SK-N-SH treated with all-trans-retinoic acid at 6 μM for 48 hours (cell line): Measurements from ENCODE around the gene RPL37.

Experiments used
- ATAC-seq: fragments of 200-7000 bp; cut with Tn5 transposase; 3 replicates; pipeline ENCODE4 v1.9.1; 2020; ENCODE audit warnings: mild to moderate bottlenecking, moderate library complexity
- ARNTL ChIP-seq: fragments of 450-650 bp; formaldehyde crosslinking; IDR thresholded peaks from 2 replicates; pipeline ENCODE4 v1.5.0; 2020; ENCODE audit warnings: low read depth, mild to moderate bottlenecking, moderate library complexity, borderline replicate concordance
- BACH2 ChIP-seq: fragments of 250-450 bp; sonication (Bioruptor Pico); IDR thresholded peaks from 2 replicates; pipeline ENCODE4 v1.9.0; 2021; ENCODE audit warnings: mild to moderate bottlenecking, borderline replicate concordance
- ESRRG ChIP-seq: fragments of 250-450 bp; sonication (Bioruptor Pico); IDR thresholded peaks from 2 replicates; pipeline ENCODE4 v1.6.1; 2021; ENCODE audit warnings: mild to moderate bottlenecking
- GLIS3 ChIP-seq: fragments of 250-450 bp; sonication (Bioruptor Pico); IDR thresholded peaks from 2 replicates; pipeline ENCODE4 v1.5.0; 2020; ENCODE audit warnings: mild to moderate bottlenecking, moderate library complexity
- ISL1 ChIP-seq: fragments of 250-450 bp; sonication (Bioruptor Pico); IDR thresholded peaks from 2 replicates; pipeline ENCODE4 v2.1.2; 2022; ENCODE audit warnings: mild to moderate bottlenecking, moderate library complexity
- OSR1 ChIP-seq: fragments of 250-450 bp; sonication (Bioruptor Pico); IDR thresholded peaks from 2 replicates; pipeline ENCODE4 v1.8.0; 2022; ENCODE audit warnings: moderate library complexity, mild to moderate bottlenecking, inconsistent platforms
- PPARA ChIP-seq: fragments of 250-450 bp; sonication (Bioruptor Pico); IDR thresholded peaks from 2 replicates; pipeline ENCODE4 v1.5.0; 2020; ENCODE audit warnings: mild to moderate bottlenecking, borderline replicate concordance
- RARB ChIP-seq: fragments of 250-450 bp; sonication (Bioruptor Pico); IDR thresholded peaks from 2 replicates; pipeline ENCODE4 v1.8.0; 2021; ENCODE audit warnings: mild to moderate bottlenecking, moderate library complexity
- SNAI2 ChIP-seq: fragments of 250-450 bp; sonication (Bioruptor Pico); IDR thresholded peaks from 2 replicates; pipeline ENCODE4 v1.5.0; 2020; ENCODE audit warnings: mild to moderate bottlenecking, moderate library complexity
- TOX ChIP-seq: fragments of 250-450 bp; sonication (Bioruptor Pico); IDR thresholded peaks from 2 replicates; pipeline ENCODE4 v1.8.0; 2021; ENCODE audit warnings: mild to moderate bottlenecking, moderate library complexity, borderline replicate concordance
- ZC3H10 ChIP-seq: fragments of 250-450 bp; sonication (Bioruptor Pico); IDR thresholded peaks from 2 replicates; pipeline ENCODE4 v1.5.1; 2021; ENCODE audit warnings: mild to moderate bottlenecking, moderate library complexity
- ZFP3 ChIP-seq: fragments of 250-450 bp; sonication (Bioruptor Pico); IDR thresholded peaks from 2 replicates; pipeline ENCODE4 v1.5.0; 2020; ENCODE audit warnings: mild to moderate bottlenecking, moderate library complexity
- ZFP30 ChIP-seq: fragments of 450-650 bp; formaldehyde crosslinking; IDR thresholded peaks from 2 replicates; pipeline ENCODE4 v1.5.0; 2022; ENCODE audit warnings: mild to moderate bottlenecking, moderate library complexity
- ZNF565 ChIP-seq: fragments of 450-650 bp; formaldehyde crosslinking; conservative IDR thresholded peaks from 2 replicates; pipeline ENCODE4 v1.5.0; 2020; ENCODE audit warnings: low read depth, mild to moderate bottlenecking, moderate library complexity
- ZNF70 ChIP-seq: fragments of 450-650 bp; formaldehyde crosslinking; IDR thresholded peaks from 2 replicates; pipeline ENCODE4 v1.5.0; 2020; ENCODE audit warnings: mild to moderate bottlenecking, moderate library complexity
- TF ChIP-seq, protein P1 (sequence below): fragments of 250-450 bp; sonication (Bioruptor Pico); IDR thresholded peaks from 2 replicates; pipeline ENCODE4 v1.8.0; 2021; ENCODE audit warnings: low read depth, mild to moderate bottlenecking, moderate library complexity, borderline replicate concordance
- TF ChIP-seq, protein P2 (sequence below): fragments of 250-450 bp; sonication (Bioruptor Pico); IDR thresholded peaks from 2 replicates; pipeline ENCODE4 v1.5.1; 2020; ENCODE audit warnings: low read depth, mild to moderate bottlenecking, moderate library complexity
- TF ChIP-seq, protein P3 (sequence below): fragments of 250-450 bp; sonication (Bioruptor Pico); IDR thresholded peaks from 2 replicates; pipeline ENCODE4 v1.5.1; 2021; ENCODE audit warnings: mild to moderate bottlenecking, moderate library complexity
- TF ChIP-seq, protein P4 (sequence below): fragments of 250-450 bp; sonication (Bioruptor Pico); IDR thresholded peaks from 2 replicates; pipeline ENCODE4 v1.8.0; 2020; ENCODE audit warnings: mild to moderate bottlenecking, moderate library complexity, borderline replicate concordance

Gene RPL37

GRCh38 chr5:40827188-40827977, 7.6 kb downstream of the RPL37 start (continued):
- no peak for TF ChIP-seq ZNF70 (CRISPR knock-in tag)
- TF ChIP-seq, protein P1, sequence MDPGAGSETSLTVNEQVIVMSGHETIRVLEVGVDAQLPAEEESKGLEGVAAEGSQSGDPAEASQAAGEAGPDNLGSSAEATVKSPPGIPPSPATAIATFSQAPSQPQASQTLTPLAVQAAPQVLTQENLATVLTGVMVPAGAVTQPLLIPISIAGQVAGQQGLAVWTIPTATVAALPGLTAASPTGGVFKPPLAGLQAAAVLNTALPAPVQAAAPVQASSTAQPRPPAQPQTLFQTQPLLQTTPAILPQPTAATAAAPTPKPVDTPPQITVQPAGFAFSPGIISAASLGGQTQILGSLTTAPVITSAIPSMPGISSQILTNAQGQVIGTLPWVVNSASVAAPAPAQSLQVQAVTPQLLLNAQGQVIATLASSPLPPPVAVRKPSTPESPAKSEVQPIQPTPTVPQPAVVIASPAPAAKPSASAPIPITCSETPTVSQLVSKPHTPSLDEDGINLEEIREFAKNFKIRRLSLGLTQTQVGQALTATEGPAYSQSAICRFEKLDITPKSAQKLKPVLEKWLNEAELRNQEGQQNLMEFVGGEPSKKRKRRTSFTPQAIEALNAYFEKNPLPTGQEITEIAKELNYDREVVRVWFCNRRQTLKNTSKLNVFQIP: no peak
- no peak for TF ChIP-seq ISL1
- TF ChIP-seq, protein P2, sequence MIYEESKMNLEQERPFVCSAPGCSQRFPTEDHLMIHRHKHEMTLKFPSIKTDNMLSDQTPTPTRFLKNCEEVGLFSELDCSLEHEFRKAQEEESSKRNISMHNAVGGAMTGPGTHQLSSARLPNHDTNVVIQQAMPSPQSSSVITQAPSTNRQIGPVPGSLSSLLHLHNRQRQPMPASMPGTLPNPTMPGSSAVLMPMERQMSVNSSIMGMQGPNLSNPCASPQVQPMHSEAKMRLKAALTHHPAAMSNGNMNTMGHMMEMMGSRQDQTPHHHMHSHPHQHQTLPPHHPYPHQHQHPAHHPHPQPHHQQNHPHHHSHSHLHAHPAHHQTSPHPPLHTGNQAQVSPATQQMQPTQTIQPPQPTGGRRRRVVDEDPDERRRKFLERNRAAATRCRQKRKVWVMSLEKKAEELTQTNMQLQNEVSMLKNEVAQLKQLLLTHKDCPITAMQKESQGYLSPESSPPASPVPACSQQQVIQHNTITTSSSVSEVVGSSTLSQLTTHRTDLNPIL (CRISPR knock-in tag): no peak; the same call in 1 of the 2 replicates

GRCh38 chr5:40826489-40827187, 8.4 kb downstream of the RPL37 start:
- TF ChIP-seq RARB (CRISPR knock-in tag): no peak
- TF ChIP-seq, protein P3, sequence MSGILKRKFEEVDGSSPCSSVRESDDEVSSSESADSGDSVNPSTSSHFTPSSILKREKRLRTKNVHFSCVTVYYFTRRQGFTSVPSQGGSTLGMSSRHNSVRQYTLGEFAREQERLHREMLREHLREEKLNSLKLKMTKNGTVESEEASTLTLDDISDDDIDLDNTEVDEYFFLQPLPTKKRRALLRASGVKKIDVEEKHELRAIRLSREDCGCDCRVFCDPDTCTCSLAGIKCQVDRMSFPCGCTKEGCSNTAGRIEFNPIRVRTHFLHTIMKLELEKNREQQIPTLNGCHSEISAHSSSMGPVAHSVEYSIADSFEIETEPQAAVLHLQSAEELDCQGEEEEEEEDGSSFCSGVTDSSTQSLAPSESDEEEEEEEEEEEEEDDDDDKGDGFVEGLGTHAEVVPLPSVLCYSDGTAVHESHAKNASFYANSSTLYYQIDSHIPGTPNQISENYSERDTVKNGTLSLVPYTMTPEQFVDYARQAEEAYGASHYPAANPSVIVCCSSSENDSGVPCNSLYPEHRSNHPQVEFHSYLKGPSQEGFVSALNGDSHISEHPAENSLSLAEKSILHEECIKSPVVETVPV (CRISPR knock-in tag): peak; percentile 80; the same call in 1 of the 2 replicates

DNA sequence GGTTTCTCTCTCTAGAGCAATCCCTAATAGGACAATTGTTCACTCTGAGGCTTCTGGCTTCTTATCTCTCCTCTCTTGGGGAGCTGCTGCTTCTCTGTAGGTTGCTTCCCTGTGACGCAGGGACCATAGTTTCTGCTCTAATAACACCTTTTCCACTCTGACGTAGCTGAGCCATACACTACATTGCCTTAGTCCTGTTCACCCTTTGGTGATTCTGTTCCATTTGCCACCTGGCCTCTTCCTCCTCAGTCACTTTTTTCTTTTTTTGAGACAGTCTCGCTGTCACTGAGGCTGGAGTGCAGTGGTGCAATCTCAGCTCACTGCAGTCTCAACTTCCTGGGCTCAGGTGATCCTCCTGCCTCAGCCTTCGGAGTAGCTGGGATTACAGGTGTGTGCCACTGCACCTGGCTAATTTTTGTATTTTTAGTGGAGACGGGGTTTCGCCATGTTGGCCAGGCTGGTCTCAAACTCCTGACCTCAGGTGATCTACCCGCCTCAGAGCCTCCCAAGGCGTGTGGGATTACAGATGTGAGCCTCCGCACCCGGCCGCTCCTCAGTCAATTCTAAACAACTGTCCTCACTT, 9.5 kb downstream of the RPL37 start:
- 0 out of 2 replicates have a peak, but pooled peaks have one; percentile 34 for TF ChIP-seq GLIS3 (CRISPR knock-in tag)
- ATAC-seq: peak; percentile 32

More at GRCh38 chr5:40826489-40827187, 8.4 kb downstream of the RPL37 start:
- no peak for ATAC-seq

- peak; percentile 28 for ATAC-seq
- TF ChIP-seq ZFP30 (CRISPR knock-in tag) (no peak), ESRRG (CRISPR knock-in tag) (no peak), SNAI2 (no peak), RARB (CRISPR knock-in tag) (no peak), ZNF565 (CRISPR knock-in tag) (no peak), BACH2 (CRISPR knock-in tag) (no peak), ARNTL (CRISPR knock-in tag) (no peak), ZFP3 (CRISPR knock-in tag) (no peak), TOX (CRISPR knock-in tag) (no peak), ZNF70 (CRISPR knock-in tag) (no peak), ISL1 (no peak), OSR1 (CRISPR knock-in tag) (no peak), PPARA (CRISPR knock-in tag) (no peak), ZC3H10 (CRISPR knock-in tag) (no peak), GLIS3 (CRISPR knock-in tag) (no peak)
- TF ChIP-seq, protein P1: no peak
- TF ChIP-seq, protein P4, sequence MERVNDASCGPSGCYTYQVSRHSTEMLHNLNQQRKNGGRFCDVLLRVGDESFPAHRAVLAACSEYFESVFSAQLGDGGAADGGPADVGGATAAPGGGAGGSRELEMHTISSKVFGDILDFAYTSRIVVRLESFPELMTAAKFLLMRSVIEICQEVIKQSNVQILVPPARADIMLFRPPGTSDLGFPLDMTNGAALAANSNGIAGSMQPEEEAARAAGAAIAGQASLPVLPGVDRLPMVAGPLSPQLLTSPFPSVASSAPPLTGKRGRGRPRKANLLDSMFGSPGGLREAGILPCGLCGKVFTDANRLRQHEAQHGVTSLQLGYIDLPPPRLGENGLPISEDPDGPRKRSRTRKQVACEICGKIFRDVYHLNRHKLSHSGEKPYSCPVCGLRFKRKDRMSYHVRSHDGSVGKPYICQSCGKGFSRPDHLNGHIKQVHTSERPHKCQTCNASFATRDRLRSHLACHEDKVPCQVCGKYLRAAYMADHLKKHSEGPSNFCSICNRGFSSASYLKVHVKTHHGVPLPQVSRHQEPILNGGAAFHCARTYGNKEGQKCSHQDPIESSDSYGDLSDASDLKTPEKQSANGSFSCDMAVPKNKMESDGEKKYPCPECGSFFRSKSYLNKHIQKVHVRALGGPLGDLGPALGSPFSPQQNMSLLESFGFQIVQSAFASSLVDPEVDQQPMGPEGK (CRISPR knock-in tag): no peak
- TF ChIP-seq, protein P3 (CRISPR knock-in tag): no peak
- TF ChIP-seq, protein P2 (CRISPR knock-in tag): no peak
These were observed 11.6 kb downstream of the RPL37 start for GRCh38 chr5:40823459-40823858.
